Loucy (cell line): ENCODE data around the gene TSPAN19.

Source experiments
- EZH2phosphoT487 ChIP-seq: fragments of 200-600 bp; IDR thresholded peaks from 2 replicates; pipeline ENCODE4 v1.6.1; 2018; ENCODE audit warnings: antibody characterized with exemption, mild to moderate bottlenecking, moderate library complexity, borderline replicate concordance
- TF ChIP-seq, protein P1 (sequence below): fragments of 200-600 bp; sonication (generic); conservative IDR thresholded peaks from 2 replicates; pipeline ENCODE4 v1.5.1; 2014; ENCODE audit warnings: mild to moderate bottlenecking, antibody characterized with exemption, low read length

DNA sequence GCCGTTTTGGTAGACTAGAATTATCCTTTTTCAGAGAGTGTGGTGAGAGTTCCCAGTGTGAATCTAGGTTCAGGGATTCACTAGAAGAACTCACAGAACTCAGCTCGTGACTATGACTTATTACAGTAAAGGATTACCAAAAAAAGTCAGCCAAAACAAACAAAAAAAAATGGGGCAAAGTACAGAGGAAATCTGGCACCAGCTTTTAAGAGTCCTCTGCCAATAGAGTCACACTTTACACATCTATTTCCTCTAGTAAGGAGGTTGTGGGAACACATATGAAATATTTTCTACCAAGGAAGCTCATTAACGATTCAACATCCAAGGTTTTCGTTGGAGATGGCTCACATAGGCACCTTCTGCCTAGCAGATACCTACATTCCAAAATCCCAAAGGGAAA, 28.2 kb downstream of the TSPAN19 start:
- TF ChIP-seq, protein P1, sequence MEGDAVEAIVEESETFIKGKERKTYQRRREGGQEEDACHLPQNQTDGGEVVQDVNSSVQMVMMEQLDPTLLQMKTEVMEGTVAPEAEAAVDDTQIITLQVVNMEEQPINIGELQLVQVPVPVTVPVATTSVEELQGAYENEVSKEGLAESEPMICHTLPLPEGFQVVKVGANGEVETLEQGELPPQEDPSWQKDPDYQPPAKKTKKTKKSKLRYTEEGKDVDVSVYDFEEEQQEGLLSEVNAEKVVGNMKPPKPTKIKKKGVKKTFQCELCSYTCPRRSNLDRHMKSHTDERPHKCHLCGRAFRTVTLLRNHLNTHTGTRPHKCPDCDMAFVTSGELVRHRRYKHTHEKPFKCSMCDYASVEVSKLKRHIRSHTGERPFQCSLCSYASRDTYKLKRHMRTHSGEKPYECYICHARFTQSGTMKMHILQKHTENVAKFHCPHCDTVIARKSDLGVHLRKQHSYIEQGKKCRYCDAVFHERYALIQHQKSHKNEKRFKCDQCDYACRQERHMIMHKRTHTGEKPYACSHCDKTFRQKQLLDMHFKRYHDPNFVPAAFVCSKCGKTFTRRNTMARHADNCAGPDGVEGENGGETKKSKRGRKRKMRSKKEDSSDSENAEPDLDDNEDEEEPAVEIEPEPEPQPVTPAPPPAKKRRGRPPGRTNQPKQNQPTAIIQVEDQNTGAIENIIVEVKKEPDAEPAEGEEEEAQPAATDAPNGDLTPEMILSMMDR, result no peak
- no peak for TF ChIP-seq EZH2phosphoT487
